NCI-H1930 (cell line): ENCODE results near the gene ACSF2.

Experiments
- DNase-seq, 2 experiments: peaks; one replicate each; lab custom pipeline; 2025; lab: John Stamatoyannopoulos, UW

ACSF2 gene

GRCh38 chr17:50440172-50440837, 14.3 kb downstream of the ACSF2 start:
- DNase-seq, result no peak

- DNase-seq, result no peak
Observed at GRCh38 chr17:50440838-50441829, 15.1 kb downstream of the ACSF2 start.

- DNase-seq, result no peak
Observed at GRCh38 chr17:50443505-50443974, 17.5 kb downstream of the ACSF2 start.

- no peak for DNase-seq
Observed at GRCh38 chr17:50444841-50445715, 19.1 kb downstream of the ACSF2 start.

- DNase-seq, result no peak
Observed at GRCh38 chr17:50445730-50446325, 19.8 kb downstream of the ACSF2 start.

GRCh38 chr17:50447870-50448595, 22.0 kb downstream of the ACSF2 start:
- DNase-seq, result no peak

- DNase-seq, result no peak
Observed at GRCh38 chr17:50448643-50449042, 22.6 kb downstream of the ACSF2 start.

- DNase-seq, result no peak
Observed at GRCh38 chr17:50451943-50452629, 26.1 kb downstream of the ACSF2 start.

GRCh38 chr17:50452630-50453300, 26.7 kb downstream of the ACSF2 start:
- DNase-seq, result no peak

- DNase-seq, result no peak
Observed at GRCh38 chr17:50453901-50454300, 27.9 kb downstream of the ACSF2 start.

- no peak for DNase-seq
Observed at GRCh38 chr17:50457621-50458020, 31.6 kb downstream of the ACSF2 start.

- DNase-seq, result no peak
Observed at GRCh38 chr17:50458270-50458669, 32.3 kb downstream of the ACSF2 start.

GRCh38 chr17:50458701-50459676, 33.0 kb downstream of the ACSF2 start:
- DNase-seq, result no peak

GRCh38 chr17:50459756-50460155, 33.7 kb downstream of the ACSF2 start:
- no peak for DNase-seq

GRCh38 chr17:50460831-50461526, 35.0 kb downstream of the ACSF2 start:
- DNase-seq, result no peak

GRCh38 chr17:50461550-50462132, 35.6 kb downstream of the ACSF2 start:
- DNase-seq, result no peak

GRCh38 chr17:50462446-50462845, 36.4 kb downstream of the ACSF2 start:
- no peak for DNase-seq

- DNase-seq, result no peak
Observed at GRCh38 chr17:50464121-50464520, 38.1 kb downstream of the ACSF2 start.
